ENCODE results near the gene NDUFV3. TPM values are rescaled to one million over a fixed set of nuclear protein-coding genes. Genes with fewer than 3 reads are reported as not detected.

NDUFV3 gene
- total and polyA plus RNA-seq, 2 of the 13 experiments (the other 11 are each of a cell fraction or from before 2014, with no cell fraction given) = 14.2 to 29.6 TPM

DNA sequence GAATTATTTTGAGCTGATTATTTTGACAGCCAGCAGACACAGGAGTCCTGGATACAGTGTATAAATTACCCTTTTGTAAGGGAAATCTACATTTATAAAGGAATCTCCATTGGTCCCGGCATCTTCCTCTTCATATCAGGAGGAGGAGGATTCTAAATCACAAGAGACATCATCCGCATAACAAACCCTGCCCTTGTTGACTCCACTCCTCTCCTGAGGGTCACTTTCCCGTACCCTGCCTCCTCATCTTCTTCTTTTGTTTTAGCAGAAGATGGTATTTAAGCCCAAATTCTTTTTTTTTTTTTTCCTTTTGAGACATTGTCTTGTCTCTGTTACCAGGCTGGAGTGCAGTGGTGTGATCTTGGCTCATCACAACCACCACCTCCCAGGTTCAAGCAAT lies 66.6 kb downstream of the NDUFV3 start:
- ChIA-PET POLR2A (no interaction called here), CTCF (ENCODE audit: low intra/inter-chr PET ratio, low total read pairs) (no interaction called here)
- DNase-seq (ENCODE audit: low spot score) (no peak), ATAC-seq (no peak), FAIRE-seq (no peak)
- H3K27me3 ChIP-seq (ENCODE audit: control insufficient read depth in 1 of 2, insufficient read depth in 2 of 2, low read length in 2 of 2) = peaks cover 0 to 2% of the 10 kb centered on the region in 2 experiments; a peak in 2 of 5 replicates
- no peaks in the 10 kb centered on the region for H3K36me3 ChIP-seq (replicated peaks in 1 of 2; ENCODE audit: control insufficient read depth in 1 of 2, insufficient read depth in 2 of 2, low read length in 2 of 2)
- 79% methylated on average over 3 of the region's 3 CpGs for WGBS (ENCODE audit: low lambda C conversion rate)
- intact Hi-C loops (cut with micrococcal nuclease; ENCODE audit: unreplicated experiment) (no loop called here), in situ Hi-C loops (cut with HindIII; ENCODE audit: extremely low pct_ligation_motif_present, low pct_unique_long_range_greater_than_20kb) (no loop called here)
- H2AFZ ChIP-seq (ENCODE audit: low read length) = no peak overlapping the region
- H3K27ac ChIP-seq (ENCODE audit: extremely low read length, insufficient read depth, low read length) = no peak overlapping the region
- TF ChIP-seq ZNF225 (CRISPR knock-in tag; IDR thresholded peaks at IDR 0.05) = no peak
- peaks cover 28% of the 10 kb centered on the region for H3K4me1 ChIP-seq (ENCODE audit: insufficient read depth, low read length)
- H3K4me2 ChIP-seq (ENCODE audit: low read depth, low read length) = no peak overlapping the region
- no peak overlapping the region for H3K9ac ChIP-seq (ENCODE audit: insufficient read depth, low read depth, low read length)
- H4K20me1 ChIP-seq (ENCODE audit: insufficient read depth, low read length) = no peaks in the 10 kb centered on the region
- no peaks in the 10 kb centered on the region for H3K9me3 ChIP-seq (ENCODE audit: low read length)
- BruUV-seq (replicated peaks) = no TSS peak
- H3K79me2 ChIP-seq (ENCODE audit: insufficient read depth, low read length) = no peaks in the 10 kb centered on the region
- H3K4me3 ChIP-seq (replicated peaks in 1 of 3; ENCODE audit: insufficient read depth in 1 of 3, low read depth in 2 of 3, low read length in 3 of 3) = no peak overlapping the region

DNA sequence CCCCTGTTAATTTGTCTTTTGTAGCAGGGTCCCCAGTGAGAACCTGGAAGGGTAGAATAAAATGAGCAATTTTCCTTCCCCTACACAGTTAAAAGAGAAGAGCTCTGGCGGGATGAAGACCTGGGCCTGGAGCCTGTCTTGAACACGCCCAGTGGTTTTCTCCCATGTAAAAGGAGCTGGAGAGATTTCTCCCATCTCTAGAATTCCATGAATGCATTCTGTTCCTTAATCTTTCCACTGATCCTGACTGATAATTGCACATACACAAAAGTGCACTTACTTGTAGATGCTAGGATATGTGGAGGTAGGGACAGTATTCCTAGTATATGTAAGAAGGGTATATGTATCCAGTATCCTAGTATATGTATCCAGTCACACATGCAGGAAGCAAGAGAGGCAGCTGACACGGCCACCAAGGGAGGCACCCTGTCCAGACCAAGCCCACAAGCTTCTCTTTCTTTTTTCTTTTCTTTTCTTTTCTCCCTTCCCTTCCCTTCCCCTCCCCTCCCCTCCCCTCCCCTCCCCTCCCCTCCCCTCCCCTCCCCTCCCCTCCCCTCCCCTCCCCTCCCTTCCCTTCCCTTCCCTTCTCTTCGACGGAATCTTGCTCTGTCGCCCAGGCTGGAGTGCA lies 69.4 kb downstream of the NDUFV3 start:
- WGBS (ENCODE audit: low lambda C conversion rate) = 45% methylated on average over 6 of the region's 6 CpGs
- no peak for DNase-seq (ENCODE audit: low spot score)
- H3K4me3 ChIP-seq (replicated peaks in 1 of 3; ENCODE audit: insufficient read depth in 1 of 3, low read depth in 2 of 3, low read length in 3 of 3) = no peak overlapping the region
- ChIA-PET CTCF (ENCODE audit: low intra/inter-chr PET ratio, low total read pairs) (no interaction called here), POLR2A (no interaction called here)
- H3K36me3 ChIP-seq (replicated peaks in 1 of 2; ENCODE audit: control insufficient read depth in 1 of 2, insufficient read depth in 2 of 2, low read length in 2 of 2) = no peaks in the 10 kb centered on the region
- BruUV-seq (replicated peaks) = no TSS peak
- H3K4me2 ChIP-seq (ENCODE audit: low read depth, low read length) = no peak overlapping the region
- no peaks in the 10 kb centered on the region for H3K9me3 ChIP-seq (ENCODE audit: low read length)
- H3K27me3 ChIP-seq (ENCODE audit: control insufficient read depth in 1 of 2, insufficient read depth in 2 of 2, low read length in 2 of 2) = no peaks in the 10 kb centered on the region; a peak in 1 of 5 replicates
- ATAC-seq = no peak
- no peaks in the 10 kb centered on the region for H4K20me1 ChIP-seq (ENCODE audit: insufficient read depth, low read length)
- peaks cover 5% of the 10 kb centered on the region for H3K4me1 ChIP-seq (ENCODE audit: insufficient read depth, low read length)
- TF ChIP-seq TARDBP (CRISPR knock-in tag; IDR thresholded peaks at IDR 0.05) (no peak), HNRNPK (IDR thresholded peaks at IDR 0.05; ENCODE audit: low read depth, low read length, poor library complexity, severe bottlenecking) (peak; percentile 82)
- in situ Hi-C loops (cut with HindIII; ENCODE audit: extremely low pct_ligation_motif_present, low pct_unique_long_range_greater_than_20kb) (no loop called here), intact Hi-C loops (cut with micrococcal nuclease; ENCODE audit: unreplicated experiment) (no loop called here)
- no peak overlapping the region for H2AFZ ChIP-seq (ENCODE audit: low read length)
- no peak for FAIRE-seq
- no peak overlapping the region for H3K27ac ChIP-seq (ENCODE audit: extremely low read length, insufficient read depth, low read length)
- H3K9ac ChIP-seq (ENCODE audit: insufficient read depth, low read depth, low read length) = no peak overlapping the region
- no peaks in the 10 kb centered on the region for H3K79me2 ChIP-seq (ENCODE audit: insufficient read depth, low read length)

Small RNAs within 50 kb of the gene (microRNA-seq; reads per million reads assigned to microRNA genes)
- not detected for gene MIR5692B

Small RNAs within 50 kb of the gene (small RNA-seq; reads per million reads assigned to genes)
- gene MIR5692B (ENCODE audit: insufficient read depth in 2 of 3, insufficient read length in 3 of 3, low read depth in 2 of 3, low replicate concordance in 1 of 3) = 0 reads per million in 3 experiments

Other genes with a start within 250 kb of the NDUFV3 start
- gene PDE9A, start 239.7 kb upstream of the NDUFV3 start, total RNA-seq (2016; rRNA removed; fragmentation: Illumina TruSeq; extraction: Trizol) = 4.3 and 4.6 TPM in 2 replicates
- gene PDE9A, start 239.7 kb upstream of the NDUFV3 start, polyA plus RNA-seq (2011; rRNA removed) = 19.7 and 22.9 TPM in 2 replicates
- 14.4 and 14.8 TPM in 2 replicates for gene WDR4, start 13.8 kb upstream of the NDUFV3 start, total RNA-seq (2016; rRNA removed; fragmentation: Illumina TruSeq; extraction: Trizol)
- 10.9 and 11.3 TPM in 2 replicates for gene WDR4, start 13.8 kb upstream of the NDUFV3 start, polyA plus RNA-seq (2011; rRNA removed)
- gene ERVH48-1, start 32.3 kb downstream of the NDUFV3 start, total RNA-seq (2016; rRNA removed; fragmentation: Illumina TruSeq; extraction: Trizol) = not detected in 2 replicates
- 1.0 and 1.8 TPM in 2 replicates for gene ERVH48-1, start 32.3 kb downstream of the NDUFV3 start, polyA plus RNA-seq (2011; rRNA removed)
- gene PKNOX1, start 81.3 kb downstream of the NDUFV3 start, total RNA-seq (2016; rRNA removed; fragmentation: Illumina TruSeq; extraction: Trizol) = 7.9 and 9.6 TPM in 2 replicates
- 16.2 and 18.1 TPM in 2 replicates for gene PKNOX1, start 81.3 kb downstream of the NDUFV3 start, polyA plus RNA-seq (2011; rRNA removed)
- 43.5 and 64.7 TPM in 2 replicates for gene CBS, start 182.5 kb downstream of the NDUFV3 start, total RNA-seq (2016; rRNA removed; fragmentation: Illumina TruSeq; extraction: Trizol)
- gene CBS, start 182.5 kb downstream of the NDUFV3 start, polyA plus RNA-seq (2011; rRNA removed) = 99.3 and 112 TPM in 2 replicates
- 21.2 and 28.6 TPM in 2 replicates for gene U2AF1, start 214.3 kb downstream of the NDUFV3 start, total RNA-seq (2016; rRNA removed; fragmentation: Illumina TruSeq; extraction: Trizol)
- 26.8 and 27.4 TPM in 2 replicates for gene U2AF1, start 214.3 kb downstream of the NDUFV3 start, polyA plus RNA-seq (2011; rRNA removed)